Colonic mucosa (tissue), 4 donors: ENCODE measurements around the gene XRCC4. TPM values are rescaled to one million over a fixed set of nuclear protein-coding genes. Genes with fewer than 3 reads are reported as not detected.
"Not testable (repeated sequence)": the region's sequence is repeated elsewhere in the genome, so short reads cannot be mapped to it uniquely, and the experiment has no call there.

Source experiments
- DNase-seq: peaks from one replicate; pipeline ENCODE4 v3.0.0-alpha.2; 2020
- H3K27ac ChIP-seq: fragments of 200-600 bp; one replicate; pipeline ENCODE4 v1.8.0; 2021
- H3K27me3 ChIP-seq: fragments of 200-600 bp; one replicate; pipeline ENCODE4 v1.8.0; 2021
- H3K36me3 ChIP-seq: fragments of 200-600 bp; one replicate; pipeline ENCODE4 v1.8.0; 2021
- H3K4me1 ChIP-seq: fragments of 200-600 bp; one replicate; pipeline ENCODE4 v1.8.0; 2021; ENCODE audit warnings: mild to moderate bottlenecking
- H3K4me3 ChIP-seq: fragments of 200-600 bp; one replicate; pipeline ENCODE4 v1.8.0; 2021
- H3K9ac ChIP-seq, 2 donors: one replicate each; pipeline ENCODE4 v1.7.0; 2013; ENCODE audit warnings: control low read depth in 2 of 2, low read depth in 2 of 2, low read length in 2 of 2
- H3K9me3 ChIP-seq: fragments of 200-600 bp; one replicate; pipeline ENCODE4 v1.8.0; 2021
- intact Hi-C: fragments of 100-400 bp; cut with DNase I; formaldehyde crosslinking; loops from one replicate; pipeline ENCODE4 v1.14.1; 2022
- total RNA-seq, 2 donors: library from RNA; stranded (reverse); fragmentation: NEBNext Ultra II Directional in 1 of 2; extraction: Animal tissue kit (Norgen Biotek cat#: 25700) in 1 of 2; gene quantifications; one replicate each; pipeline ENCODE4 v1.2.1, GENCODE V29; 2021
- TF ChIP-seq, protein P1 (sequence below): fragments of 200-600 bp; IDR thresholded peaks from one replicate; pipeline ENCODE4 v1.8.0; 2022; ENCODE audit warnings: antibody characterized with exemption, mild to moderate bottlenecking
- donor health status: healthy.
- donor health status: DM: no; HTN: no; CAD: no.
- donor health status: DM: no; HTN: no; CAD: no.

Gene XRCC4
- total RNA-seq, 2 donors from 2014 or later: 5.7 to 8.7 TPM

DNA sequence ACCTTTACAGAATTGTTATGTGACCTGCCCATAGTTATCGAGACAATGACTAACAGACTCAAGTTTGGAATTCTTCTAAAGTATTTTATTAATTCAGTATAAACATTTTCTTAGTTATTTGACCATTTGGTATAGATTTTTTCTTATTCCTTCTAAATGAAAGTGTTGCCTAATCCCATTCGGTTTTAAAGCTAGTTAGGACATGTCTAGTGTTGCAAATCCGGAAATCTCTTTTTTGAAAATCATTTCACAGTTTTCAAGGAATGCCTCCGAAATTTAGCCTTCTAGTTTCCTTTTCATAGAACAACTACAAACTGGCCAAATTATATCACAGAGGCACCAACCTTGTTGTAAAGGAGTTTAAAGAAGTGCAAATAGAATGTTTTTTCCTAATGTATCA lies 171.8 kb downstream of the XRCC4 start:
- no peak overlapping the region for H3K4me3 ChIP-seq
- TF ChIP-seq, protein P1, sequence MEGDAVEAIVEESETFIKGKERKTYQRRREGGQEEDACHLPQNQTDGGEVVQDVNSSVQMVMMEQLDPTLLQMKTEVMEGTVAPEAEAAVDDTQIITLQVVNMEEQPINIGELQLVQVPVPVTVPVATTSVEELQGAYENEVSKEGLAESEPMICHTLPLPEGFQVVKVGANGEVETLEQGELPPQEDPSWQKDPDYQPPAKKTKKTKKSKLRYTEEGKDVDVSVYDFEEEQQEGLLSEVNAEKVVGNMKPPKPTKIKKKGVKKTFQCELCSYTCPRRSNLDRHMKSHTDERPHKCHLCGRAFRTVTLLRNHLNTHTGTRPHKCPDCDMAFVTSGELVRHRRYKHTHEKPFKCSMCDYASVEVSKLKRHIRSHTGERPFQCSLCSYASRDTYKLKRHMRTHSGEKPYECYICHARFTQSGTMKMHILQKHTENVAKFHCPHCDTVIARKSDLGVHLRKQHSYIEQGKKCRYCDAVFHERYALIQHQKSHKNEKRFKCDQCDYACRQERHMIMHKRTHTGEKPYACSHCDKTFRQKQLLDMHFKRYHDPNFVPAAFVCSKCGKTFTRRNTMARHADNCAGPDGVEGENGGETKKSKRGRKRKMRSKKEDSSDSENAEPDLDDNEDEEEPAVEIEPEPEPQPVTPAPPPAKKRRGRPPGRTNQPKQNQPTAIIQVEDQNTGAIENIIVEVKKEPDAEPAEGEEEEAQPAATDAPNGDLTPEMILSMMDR: no peak
- no peaks in the 10 kb centered on the region for H3K36me3 ChIP-seq
- no peak overlapping the region for H3K9ac ChIP-seq
- H3K27ac ChIP-seq: no peak overlapping the region
- intact Hi-C loops: no loop called here
- H3K4me1 ChIP-seq: no peaks in the 10 kb centered on the region
- DNase-seq: no peak
- H3K27me3 ChIP-seq: no peaks in the 10 kb centered on the region
- H3K9me3 ChIP-seq: no peaks in the 10 kb centered on the region

DNA sequence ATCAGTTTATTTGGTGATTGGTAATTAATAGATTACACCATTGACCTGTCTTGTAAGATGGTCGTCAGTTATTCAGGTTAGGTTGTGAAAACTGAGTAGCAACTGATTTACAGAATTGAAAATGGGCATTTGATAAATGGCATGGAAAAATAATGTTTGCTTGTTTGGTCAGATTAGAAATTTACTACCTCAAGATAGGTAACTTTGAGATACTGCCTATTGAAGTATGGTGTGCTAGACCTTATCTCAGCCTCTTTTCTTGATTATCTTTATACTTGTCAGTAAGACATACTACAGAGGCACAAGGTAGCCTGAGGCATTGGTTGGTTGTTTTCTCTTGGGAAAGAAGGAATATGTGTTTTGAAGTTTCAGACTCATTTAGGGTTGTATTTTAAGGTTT lies 174.5 kb downstream of the XRCC4 start:
- Histone ChIP-seq H3K9me3 (no peaks in the 10 kb centered on the region), H3K9ac (no peak overlapping the region)
- TF ChIP-seq, protein P1: no peak

DNA sequence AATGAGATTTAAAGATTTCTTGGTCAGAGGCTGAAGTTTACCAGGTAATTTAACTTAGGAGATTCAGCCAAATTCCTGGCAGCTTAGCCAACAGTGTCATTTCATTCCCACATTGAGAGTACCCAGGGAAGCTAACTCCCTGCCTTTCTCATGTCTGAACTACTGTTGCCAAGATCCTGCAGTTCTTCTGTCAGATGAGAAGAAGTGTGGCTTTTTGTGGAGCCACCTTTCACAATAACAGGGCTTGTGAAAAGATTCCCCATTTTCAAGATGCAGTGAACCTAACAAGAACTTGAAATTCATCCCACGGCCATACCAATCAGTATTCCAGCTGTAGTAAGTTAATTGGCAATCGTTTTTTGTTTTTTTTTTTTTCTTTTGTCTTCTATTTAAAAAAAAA lies 176.4 kb downstream of the XRCC4 start:
- Histone ChIP-seq H3K4me3 (no peak overlapping the region), H3K9me3 (no peaks in the 10 kb centered on the region), H3K9ac (no peak overlapping the region), H3K4me1 (no peaks in the 10 kb centered on the region), H3K27ac (no peak overlapping the region), H3K36me3 (no peaks in the 10 kb centered on the region), H3K27me3 (no peaks in the 10 kb centered on the region)
- no peak for DNase-seq
- intact Hi-C loops: no loop called here
- TF ChIP-seq, protein P1: no peak

More for the DNA sequence above, 174.5 kb downstream of the XRCC4 start:
- no peak overlapping the region for H3K4me3 ChIP-seq
- H3K27me3 ChIP-seq: no peaks in the 10 kb centered on the region
- DNase-seq: no peak
- no peaks in the 10 kb centered on the region for H3K4me1 ChIP-seq
- no peaks in the 10 kb centered on the region for H3K36me3 ChIP-seq
- no peak overlapping the region for H3K27ac ChIP-seq
- intact Hi-C loops: no loop called here

DNA sequence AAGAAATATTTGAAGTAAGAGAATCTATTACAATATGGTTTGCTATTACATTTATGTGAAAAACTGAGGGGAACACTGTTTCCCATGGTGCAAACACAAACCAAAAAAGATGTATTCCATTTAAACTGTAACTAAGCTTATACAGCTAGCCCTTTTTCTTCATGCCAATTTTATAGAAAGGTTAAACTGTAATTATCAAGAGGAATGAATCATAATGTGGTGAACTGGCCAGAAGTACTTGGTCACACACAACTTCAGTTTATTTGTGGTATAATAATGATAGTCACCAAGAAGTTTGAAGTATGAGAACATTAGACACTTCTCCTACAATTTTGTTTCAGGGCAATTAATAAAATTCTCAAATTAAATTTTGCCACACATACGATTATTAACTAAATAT lies 177.9 kb downstream of the XRCC4 start:
- Histone ChIP-seq H3K9me3 (no peaks in the 10 kb centered on the region), H3K27ac (no peak overlapping the region), H3K4me1 (no peaks in the 10 kb centered on the region), H3K9ac (no peak overlapping the region), H3K4me3 (no peak overlapping the region), H3K27me3 (no peaks in the 10 kb centered on the region), H3K36me3 (no peaks in the 10 kb centered on the region)
- no peak for DNase-seq
- TF ChIP-seq, protein P1: no peak
- intact Hi-C loops: no loop called here

DNA sequence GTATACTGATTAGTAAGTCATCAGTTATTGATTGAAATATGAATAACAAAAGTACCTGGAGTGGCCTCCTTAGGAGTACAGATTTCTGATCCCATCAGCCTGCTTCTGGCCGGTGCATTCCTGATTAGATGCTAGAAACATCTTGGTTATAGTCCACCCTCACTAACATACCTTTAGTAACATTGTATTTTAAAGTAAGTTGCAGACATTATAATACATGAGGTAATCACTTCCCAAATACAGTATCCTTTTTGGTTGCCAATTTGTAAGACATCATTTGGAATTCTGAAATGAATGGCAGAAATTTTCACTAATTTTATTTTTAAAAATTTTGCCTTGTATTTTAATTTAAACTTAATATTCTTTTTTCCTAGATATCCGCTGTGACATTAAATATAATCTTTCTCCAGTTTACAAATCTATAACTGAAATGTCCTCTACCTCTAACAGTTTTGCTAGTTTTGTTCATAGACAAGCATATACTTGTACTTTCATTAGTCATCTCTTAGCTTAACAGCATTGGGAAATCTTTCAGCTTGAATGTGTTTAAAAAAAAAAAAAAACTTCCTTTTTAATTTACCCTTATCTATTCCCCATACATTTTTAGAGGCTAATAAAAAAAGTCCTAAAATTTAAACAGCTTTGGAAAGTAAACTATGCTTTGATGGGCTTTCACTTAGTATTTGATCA lies 178.9 kb downstream of the XRCC4 start:
- DNase-seq: no peak
- H3K9me3 ChIP-seq: no peaks in the 10 kb centered on the region
- TF ChIP-seq, protein P1: no peak
- no peak overlapping the region for H3K27ac ChIP-seq
- intact Hi-C loops: no loop called here
- no peak overlapping the region for H3K9ac ChIP-seq
- H3K36me3 ChIP-seq: no peaks in the 10 kb centered on the region
- no peaks in the 10 kb centered on the region for H3K4me1 ChIP-seq
- H3K4me3 ChIP-seq: no peak overlapping the region
- H3K27me3 ChIP-seq: no peaks in the 10 kb centered on the region

DNA sequence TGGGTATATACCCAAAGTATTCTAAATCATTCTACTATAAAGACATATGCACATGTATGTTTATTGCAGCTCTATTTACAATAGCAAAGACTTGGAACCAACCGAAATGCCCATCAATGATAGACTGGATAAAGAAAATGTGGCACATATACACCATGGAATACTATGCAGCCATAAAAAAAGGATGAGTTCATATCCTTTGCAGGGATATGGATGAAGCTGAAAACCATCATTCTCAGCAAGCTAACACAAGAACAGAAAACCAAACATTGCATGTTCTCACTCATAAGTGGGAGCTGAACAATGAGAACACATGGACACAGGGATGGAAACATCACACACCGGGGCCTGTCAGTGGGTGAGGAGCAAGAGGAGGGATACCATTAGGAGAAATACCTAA lies 180.3 kb downstream of the XRCC4 start:
- H3K9me3 ChIP-seq, H3K27me3 ChIP-seq, DNase-seq, intact Hi-C loops, H3K9ac ChIP-seq, H3K27ac ChIP-seq, H3K4me1 ChIP-seq, H3K36me3 ChIP-seq, H3K4me3 ChIP-seq: not testable (repeated sequence)
